ENCODE results near the gene CRTC1.

- no peak for TF ChIP-seq CTCF (IDR thresholded peaks at IDR 0.05)
- no peak for TF ChIP-seq POLR2A (IDR thresholded peaks at IDR 0.05)
These were observed 30.2 kb downstream of the CRTC1 start for GRCh38 chr19:18713550-18714117.
